ENCODE measurements around the gene EBF4.

Gene EBF4

GRCh38 chr20:2692036-2692885, at the start of gene EBF4:
Gene EBF4 (plus strand): TSS chr20:2692780. CDS start chr20:2693646, 866 bp downstream.
- no peak for DNase-seq (ENCODE audit: low spot score)

- no peak for DNase-seq (ENCODE audit: low spot score)
These were observed 48.9 kb upstream of the EBF4 start for GRCh38 chr20:2643708-2644107.

- peak; percentile 82 for DNase-seq (ENCODE audit: low spot score)
These were observed 40.5 kb upstream of the EBF4 start, which contains the start of gene NOP56 for GRCh38 chr20:2651772-2652723. Gene NOP56 (plus strand): TSS chr20:2652632. CDS start chr20:2652661, 29 bp downstream.

- DNase-seq (ENCODE audit: low spot score), result peak; percentile 26
These were observed 39.6 kb upstream of the EBF4 start for GRCh38 chr20:2652724-2653555.

GRCh38 chr20:2653556-2654383, 38.8 kb upstream of the EBF4 start:
- no peak for DNase-seq (ENCODE audit: low spot score)

GRCh38 chr20:2654384-2654822, 38.2 kb upstream of the EBF4 start:
- DNase-seq (ENCODE audit: low spot score), result no peak

- no peak for DNase-seq (ENCODE audit: low spot score)
These were observed 37.7 kb upstream of the EBF4 start for GRCh38 chr20:2654831-2655230.

GRCh38 chr20:2655331-2656116, 37.1 kb upstream of the EBF4 start:
- DNase-seq (ENCODE audit: low spot score), result no peak

- no peak for DNase-seq (ENCODE audit: low spot score)
These were observed 36.0 kb upstream of the EBF4 start for GRCh38 chr20:2656471-2657117.

- no peak for DNase-seq (ENCODE audit: low spot score)
These were observed 35.3 kb upstream of the EBF4 start for GRCh38 chr20:2657241-2657640.

- DNase-seq (ENCODE audit: low spot score), result no peak
These were observed 34.9 kb upstream of the EBF4 start for GRCh38 chr20:2657674-2658073.

- DNase-seq (ENCODE audit: low spot score), result no peak
These were observed 33.9 kb upstream of the EBF4 start for GRCh38 chr20:2658414-2659354.

GRCh38 chr20:2659547-2659946, 33.0 kb upstream of the EBF4 start:
- no peak for DNase-seq (ENCODE audit: low spot score)

GRCh38 chr20:2663364-2663886, 29.2 kb upstream of the EBF4 start:
- no peak for DNase-seq (ENCODE audit: low spot score)

GRCh38 chr20:2663887-2664719, 28.5 kb upstream of the EBF4 start, which contains the start of gene IDH3B:
Gene IDH3B (minus strand): TSS chr20:2664216. CDS start chr20:2664188, 28 bp downstream.
- DNase-seq (ENCODE audit: low spot score), result peak; percentile 89

GRCh38 chr20:2671977-2672376, 20.6 kb upstream of the EBF4 start:
- no peak for DNase-seq (ENCODE audit: low spot score)

- no peak for DNase-seq (ENCODE audit: low spot score)
These were observed 20.1 kb upstream of the EBF4 start for GRCh38 chr20:2672446-2672845.

Measured in kidney capillary endothelial cell (primary cell).